Measurements from ENCODE around the gene CTNNA2.

CTNNA2 gene

DNA sequence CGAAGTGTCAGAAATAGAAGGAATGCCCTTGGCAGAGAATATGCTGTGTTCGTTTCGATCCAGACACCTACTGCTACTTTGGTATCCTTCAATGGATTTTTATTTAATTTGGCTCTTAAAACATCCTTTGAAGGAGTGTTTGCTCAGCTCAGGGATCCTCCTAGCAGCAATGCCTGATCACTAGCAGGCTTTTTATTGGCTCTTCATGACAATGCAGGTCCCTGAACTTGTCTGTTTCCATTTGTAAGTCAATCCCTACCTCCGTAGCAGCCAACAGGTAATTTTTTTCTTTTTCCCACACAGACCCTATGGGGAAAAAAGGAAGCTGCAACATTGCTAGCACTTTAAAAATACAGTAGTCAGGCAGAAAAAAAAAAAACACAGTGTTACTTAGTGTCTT, 1157.9 kb downstream of the CTNNA2 start:
- no peak for DNase-seq

GRCh38 chr2:80687524-80687923, 1174.7 kb downstream of the CTNNA2 start:
- no peak for DNase-seq

DNA sequence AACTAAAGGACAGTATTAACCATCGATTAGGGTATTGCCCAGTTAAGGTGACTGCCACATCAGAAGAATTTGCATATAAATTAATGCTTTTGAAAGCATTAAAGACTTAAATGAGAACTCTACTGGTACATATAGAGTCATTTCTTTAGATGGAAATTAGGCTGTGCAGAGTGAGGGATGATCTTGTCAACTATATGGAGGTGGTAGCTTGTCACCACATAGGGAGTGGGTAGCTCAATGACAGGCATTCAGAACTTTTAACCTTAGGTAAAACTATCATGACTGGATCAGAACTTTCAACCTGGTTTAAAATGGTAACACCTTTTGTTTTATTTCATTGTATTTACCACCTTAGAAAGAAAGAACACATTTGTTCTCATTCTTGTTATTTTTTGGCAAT, 1176.3 kb downstream of the CTNNA2 start:
- no peak for DNase-seq
